ENCODE data around the gene USP17L30. TPM values are rescaled to one million over a fixed set of nuclear protein-coding genes. Genes with fewer than 3 reads are reported as not detected.

Gene USP17L30

DNA sequence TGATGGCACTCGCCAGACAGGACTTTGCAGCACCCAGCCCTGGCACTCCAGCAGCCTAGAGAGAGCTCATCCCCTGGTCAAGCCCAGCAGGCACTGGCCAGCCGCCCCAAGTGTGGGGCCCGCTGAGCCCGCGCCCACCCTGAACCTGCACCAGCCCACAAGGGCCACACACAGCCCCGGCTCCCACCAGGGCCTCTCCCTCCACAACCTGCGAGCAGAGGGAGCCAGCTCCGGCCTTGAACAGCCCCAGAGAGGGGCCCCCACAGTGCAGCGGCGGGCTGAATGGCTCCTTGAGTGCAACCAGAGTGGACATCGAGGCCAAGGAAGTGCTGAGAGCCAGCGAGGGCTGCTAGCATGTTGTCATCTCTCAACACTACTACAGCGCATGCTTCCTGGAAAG is 46.9 kb downstream of the USP17L30 start:
- no peaks in the 10 kb centered on the region for H3K27me3 ChIP-seq (ENCODE audit: control insufficient read depth in 3 of 3, insufficient read depth in 3 of 3, low read depth in 1 of 3, low read length in 3 of 3)

More for the DNA sequence above, 46.9 kb downstream of the USP17L30 start:
- no peak overlapping the region for H3K14ac ChIP-seq (ENCODE audit: low read length)
- no peak overlapping the region for H4K91ac ChIP-seq (ENCODE audit: low read depth, low read length, poor library complexity)
- no peak overlapping the region for H3K9ac ChIP-seq (ENCODE audit: low read depth, low read length, poor library complexity)
- H3K4me2 ChIP-seq (ENCODE audit: insufficient read depth, low read length, poor library complexity, severe bottlenecking), result no peak overlapping the region
- no peak overlapping the region for H2AK5ac ChIP-seq (ENCODE audit: low read depth, low read length)
- no peaks in the 10 kb centered on the region for H3K36me3 ChIP-seq (replicated peaks in 1 of 2; ENCODE audit: control insufficient read depth in 2 of 2, insufficient read depth in 2 of 2, low read length in 2 of 2)
- no peak overlapping the region for H2BK5ac ChIP-seq (ENCODE audit: low read length)
- H3K4me3 ChIP-seq (ENCODE audit: low read length in 2 of 2), result peak overlapping the region in 1 of 2 donors; percentile 34
- H2AFZ ChIP-seq (ENCODE audit: low read length), result no peak overlapping the region
- H3K4ac ChIP-seq (ENCODE audit: low read length), result no peak overlapping the region
- no peak overlapping the region for H2BK15ac ChIP-seq (ENCODE audit: low read length)
- no peaks in the 10 kb centered on the region for H3K4me1 ChIP-seq (ENCODE audit: control insufficient read depth in 2 of 2, insufficient read depth in 1 of 2, low read depth in 1 of 2, low read length in 2 of 2)
- H3K9me3 ChIP-seq (replicated peaks in 1 of 2; ENCODE audit: control insufficient read depth in 2 of 2, insufficient read depth in 1 of 2, low read depth in 1 of 2, low read length in 2 of 2), result peaks cover 0 to 2% of the 10 kb centered on the region in 2 donors
- no peak for DNase-seq (ENCODE audit: low spot score)
- no peaks in the 10 kb centered on the region for H3K79me1 ChIP-seq (ENCODE audit: low read depth, low read length)
- no CpG with 5 or more reads among the region's 13 CpGs for WGBS, 2 donors (ENCODE audit: extremely low coverage in 2 of 2, insufficient read length in 2 of 2, insufficient replicate concordance in 1 of 2)
- H3K18ac ChIP-seq (ENCODE audit: low read length), result no peak overlapping the region
- no peak overlapping the region for H2BK12ac ChIP-seq (ENCODE audit: low read length)
- no peak overlapping the region for H3K23ac ChIP-seq (ENCODE audit: low read depth, low read length, poor library complexity)
- H3K27ac ChIP-seq (replicated peaks; ENCODE audit: low read length), result no peak overlapping the region
- H4K8ac ChIP-seq (ENCODE audit: low read depth, low read length), result no peak overlapping the region
- no peak overlapping the region for H2BK120ac ChIP-seq (ENCODE audit: low read depth, low read length)

Small RNA genes within 50 kb of the gene (small RNA-seq; reads per million reads assigned to genes)
- gene RNA5SP153 (ENCODE audit: insufficient read depth), result not detected
